Neuronal stem cell (in vitro differentiated cells): ENCODE results near the gene SMG1.
"Not testable (repeated sequence)": the region's sequence is repeated elsewhere in the genome, so short reads cannot be mapped to it uniquely, and the experiment has no call there.

Experiments
- DNase-seq: peaks from one replicate; pipeline ENCODE4 v3.0.0-alpha.2; 2013; ENCODE audit warnings: low spot score
- H2AFZ ChIP-seq: one replicate; pipeline ENCODE4 v1.6.1; 2013; ENCODE audit warnings: mild to moderate bottlenecking, low read length, inconsistent platforms
- H2AK5ac ChIP-seq: 2 replicates; pipeline ENCODE4 v1.6.1; 2013; ENCODE audit warnings: low read depth, mild to moderate bottlenecking, inconsistent platforms, low read length, moderate library complexity, mixed read lengths
- H2BK120ac ChIP-seq: 2 replicates; pipeline ENCODE4 v1.6.1; 2013; ENCODE audit warnings: low read depth, mild to moderate bottlenecking, inconsistent platforms, low read length, moderate library complexity, mixed read lengths
- H2BK12ac ChIP-seq: one replicate; pipeline ENCODE4 v1.6.1; 2013; ENCODE audit warnings: low read length, inconsistent platforms
- H2BK15ac ChIP-seq: 2 replicates; pipeline ENCODE4 v1.6.1; 2013; ENCODE audit warnings: mild to moderate bottlenecking, low read length, inconsistent platforms, mixed read lengths
- H2BK5ac ChIP-seq: one replicate; pipeline ENCODE4 v1.6.1; 2013; ENCODE audit warnings: inconsistent platforms, mild to moderate bottlenecking, low read length, moderate library complexity
- H3K14ac ChIP-seq: one replicate; pipeline ENCODE4 v1.6.1; 2013; ENCODE audit warnings: low read length, inconsistent platforms
- H3K18ac ChIP-seq: 2 replicates; pipeline ENCODE4 v1.6.1; 2013; ENCODE audit warnings: low read length, inconsistent platforms
- H3K23ac ChIP-seq: 2 replicates; pipeline ENCODE4 v1.6.1; 2013; ENCODE audit warnings: low read depth, mild to moderate bottlenecking, mixed read lengths, low read length, inconsistent platforms; ENCODE audit not compliant: poor library complexity
- H3K27ac ChIP-seq: replicated peaks from 3 replicates; pipeline ENCODE4 v1.5.1; 2013; ENCODE audit warnings: low read length, inconsistent platforms
- H3K27me3 ChIP-seq, 3 experiments: 2 replicates each; pipeline ENCODE4 v1.6.1; 2013; ENCODE audit warnings: low read length in 3 of 3, mild to moderate bottlenecking in 2 of 3, inconsistent platforms in 1 of 3, low read depth in 1 of 3, mixed read lengths in 1 of 3, moderate library complexity in 1 of 3; ENCODE audit not compliant: control insufficient read depth in 3 of 3, insufficient read depth in 3 of 3
- H3K36me3 ChIP-seq, 2 donors: replicated peaks in 1 of 2; 2 replicates each; pipeline ENCODE4 v1.6.1; 2013; ENCODE audit warnings: low read length in 2 of 2; ENCODE audit not compliant: control insufficient read depth in 2 of 2, insufficient read depth in 2 of 2
- H3K4ac ChIP-seq: 2 replicates; pipeline ENCODE4 v1.6.1; 2013; ENCODE audit warnings: inconsistent platforms, mild to moderate bottlenecking, low read length, moderate library complexity
- H3K4me1 ChIP-seq, 2 donors: 1 replicate in 1 of 2; 2 replicates in 1 of 2; pipeline ENCODE4 v1.6.1; 2013; ENCODE audit warnings: low read length in 2 of 2, low read depth in 1 of 2; ENCODE audit not compliant: control insufficient read depth in 2 of 2, insufficient read depth in 1 of 2
- H3K4me2 ChIP-seq: one replicate; pipeline ENCODE4 v1.6.1; 2013; ENCODE audit warnings: mild to moderate bottlenecking, low read length, inconsistent platforms; ENCODE audit not compliant: insufficient read depth, poor library complexity, severe bottlenecking
- H3K4me3 ChIP-seq, 2 donors: 2 replicates each; pipeline ENCODE4 v1.5.1; 2013; ENCODE audit warnings: low read length in 2 of 2, mild to moderate bottlenecking in 2 of 2, inconsistent platforms in 1 of 2, moderate library complexity in 1 of 2
- H3K79me1 ChIP-seq: one replicate; pipeline ENCODE4 v1.6.1; 2013; ENCODE audit warnings: low read depth, mild to moderate bottlenecking, inconsistent platforms, low read length, moderate library complexity
- H3K9ac ChIP-seq: one replicate; pipeline ENCODE4 v1.6.1; 2013; ENCODE audit warnings: mild to moderate bottlenecking, low read depth, low read length, inconsistent platforms; ENCODE audit not compliant: poor library complexity
- H3K9me3 ChIP-seq, 2 donors: replicated peaks in 1 of 2; 2 replicates each; pipeline versions ENCODE3 to v1.6.1; 2013; ENCODE audit warnings: low read length in 2 of 2, mild to moderate bottlenecking in 2 of 2, inconsistent platforms in 1 of 2, low read depth in 1 of 2, mixed read lengths in 1 of 2, moderate library complexity in 1 of 2; ENCODE audit not compliant: control insufficient read depth in 2 of 2, insufficient read depth in 1 of 2
- H4K8ac ChIP-seq: one replicate; pipeline ENCODE4 v1.6.1; 2013; ENCODE audit warnings: low read depth, mild to moderate bottlenecking, inconsistent platforms, low read length, moderate library complexity
- H4K91ac ChIP-seq: one replicate; pipeline ENCODE4 v1.6.1; 2013; ENCODE audit warnings: low read length, low read depth, mild to moderate bottlenecking, inconsistent platforms; ENCODE audit not compliant: poor library complexity
- WGBS, 2 donors: extraction: QIAGEN DNeasy Blood & Tissue Kit; methylation state at CpG; one replicate each; pipeline ENCODE4 v1.1.7; 2013; ENCODE audit warnings: missing lambda C conversion rate in 2 of 2, mixed read lengths in 1 of 2; ENCODE audit not compliant: insufficient read length in 2 of 2, insufficient replicate concordance in 1 of 2; ENCODE audit errors: extremely low coverage in 2 of 2; 5-methylcytosine and 5-hydroxymethylcytosine counted together

SMG1 gene

DNA sequence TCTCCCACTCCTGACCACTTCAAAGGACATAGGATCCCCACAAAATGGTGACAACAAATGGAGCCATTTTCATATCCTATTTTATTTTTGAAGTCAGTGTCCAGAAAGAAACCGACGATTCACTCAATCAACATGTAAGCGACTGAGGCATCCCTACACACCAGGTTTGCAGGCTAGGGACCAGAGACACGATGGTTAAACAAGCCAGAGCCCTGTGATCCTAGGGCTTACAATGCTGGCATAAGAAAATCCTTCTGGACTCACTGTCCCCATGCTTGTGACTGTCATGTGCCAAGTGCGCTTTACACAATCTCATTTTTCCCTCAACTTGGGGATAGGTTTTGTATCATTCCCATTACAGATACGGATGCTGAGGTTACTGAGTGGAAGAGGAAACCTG is 145.0 kb downstream of the SMG1 start:
- no CpG with 5 or more reads among the region's 6 CpGs for WGBS, 2 donors
- not testable (repeated sequence) for H3K4me3 ChIP-seq

DNA sequence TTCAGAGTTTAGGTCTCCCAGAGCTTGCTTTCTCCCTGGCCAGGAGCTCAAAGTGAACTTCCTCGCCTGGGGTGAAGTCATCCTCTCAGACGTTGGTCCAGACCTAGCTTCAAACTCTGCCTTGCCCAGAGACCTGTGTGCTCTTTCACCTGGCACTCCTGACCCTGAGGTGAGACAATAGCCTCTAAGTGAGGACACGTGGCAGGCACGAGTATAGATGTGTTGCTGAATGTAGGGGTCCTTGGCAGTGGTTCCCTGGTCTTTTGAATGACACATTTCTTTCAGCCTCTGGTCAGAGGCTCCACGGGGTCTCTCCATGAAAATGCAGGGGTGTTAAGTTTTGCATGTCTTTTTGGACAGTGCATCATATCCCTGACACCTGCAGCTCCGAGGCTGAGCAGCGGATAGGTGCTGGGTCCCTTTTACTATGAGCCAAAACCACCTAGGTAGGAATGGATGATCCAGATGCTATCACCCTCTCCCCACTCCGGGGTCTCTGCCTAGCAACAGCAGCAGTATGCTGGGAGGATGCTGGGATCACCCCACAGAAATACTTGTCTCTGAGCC is 145.7 kb downstream of the SMG1 start:
- H3K36me3 ChIP-seq: peaks cover 22 to 39% of the 10 kb centered on the region in 2 donors
- not testable (repeated sequence) for H3K18ac ChIP-seq, H3K4me1 ChIP-seq, H3K9ac ChIP-seq, H3K9me3 ChIP-seq, H3K4ac ChIP-seq, H2BK15ac ChIP-seq, H3K4me3 ChIP-seq, H3K14ac ChIP-seq, H3K27me3 ChIP-seq, H2BK12ac ChIP-seq, H3K79me1 ChIP-seq, H3K23ac ChIP-seq, DNase-seq, H2BK5ac ChIP-seq, H2BK120ac ChIP-seq, H4K91ac ChIP-seq, H3K4me2 ChIP-seq, H2AFZ ChIP-seq, H2AK5ac ChIP-seq, H3K27ac ChIP-seq, H4K8ac ChIP-seq
- no CpG with 5 or more reads among the region's 8 CpGs for WGBS, 2 donors

More for the DNA sequence above, 145.0 kb downstream of the SMG1 start:
- not testable (repeated sequence) for H2BK120ac ChIP-seq, H3K27me3 ChIP-seq, H4K91ac ChIP-seq, H3K18ac ChIP-seq, H4K8ac ChIP-seq, H3K4ac ChIP-seq, H3K14ac ChIP-seq, DNase-seq, H2BK5ac ChIP-seq, H2AFZ ChIP-seq, H3K9me3 ChIP-seq, H3K27ac ChIP-seq, H2BK15ac ChIP-seq, H3K79me1 ChIP-seq, H2BK12ac ChIP-seq, H3K4me1 ChIP-seq, H3K9ac ChIP-seq, H3K23ac ChIP-seq, H2AK5ac ChIP-seq, H3K4me2 ChIP-seq
- peaks cover 29 to 46% of the 10 kb centered on the region in 2 donors for H3K36me3 ChIP-seq

DNA sequence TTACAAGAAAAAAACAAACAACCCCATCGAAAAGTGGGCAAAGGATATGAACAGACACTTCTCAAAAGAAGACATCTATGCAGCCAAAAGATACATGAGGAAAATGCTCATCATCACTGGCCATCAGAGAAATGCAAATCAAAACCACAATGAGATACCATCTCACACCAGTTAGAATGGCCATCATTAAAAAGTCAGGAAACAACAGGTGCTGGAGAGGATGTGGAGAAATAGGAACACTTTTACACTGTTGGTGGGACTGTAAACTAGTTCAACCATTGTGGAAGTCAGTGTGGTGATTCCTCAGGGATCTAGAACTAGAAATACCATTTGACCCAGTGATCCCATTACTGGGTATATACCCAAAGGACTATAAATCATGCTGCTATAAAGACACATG is 148.5 kb downstream of the SMG1 start:
- not testable (repeated sequence) for DNase-seq, H3K4ac ChIP-seq, H4K8ac ChIP-seq, H2AFZ ChIP-seq, H4K91ac ChIP-seq, H3K23ac ChIP-seq, H3K27ac ChIP-seq, H3K18ac ChIP-seq, H2BK15ac ChIP-seq, H3K79me1 ChIP-seq, H2BK120ac ChIP-seq, H3K4me2 ChIP-seq, H2BK12ac ChIP-seq, H2BK5ac ChIP-seq, H3K14ac ChIP-seq, H3K27me3 ChIP-seq, H3K4me3 ChIP-seq, H3K4me1 ChIP-seq, H2AK5ac ChIP-seq, H3K9me3 ChIP-seq, H3K9ac ChIP-seq
- H3K36me3 ChIP-seq: peaks cover under 1 to 10% of the 10 kb centered on the region in 2 donors
- WGBS, 2 donors: no CpG with 5 or more reads among the region's 1 CpG

DNA sequence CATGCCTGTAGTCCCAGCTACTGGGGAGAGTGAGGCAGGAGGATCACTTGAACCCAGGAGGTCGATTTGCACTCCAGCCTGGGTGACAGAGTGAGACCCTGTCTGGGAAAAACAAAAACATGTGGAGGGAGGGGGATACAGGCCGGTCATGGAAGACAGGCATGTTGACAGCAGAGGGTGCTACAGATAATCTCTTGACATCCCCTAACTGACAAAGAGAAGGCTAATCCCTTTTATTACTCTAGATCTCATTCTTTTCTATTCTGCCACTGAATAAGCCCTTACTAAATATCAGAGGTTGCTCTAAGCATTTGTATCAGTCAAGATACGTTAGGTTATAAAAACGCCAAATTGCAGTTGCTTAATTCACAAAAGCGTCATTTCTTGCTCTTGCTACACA is 149.9 kb downstream of the SMG1 start:
- H3K4me1 ChIP-seq, H3K23ac ChIP-seq, H3K27ac ChIP-seq, H2AFZ ChIP-seq, H2BK5ac ChIP-seq, H3K36me3 ChIP-seq, H3K79me1 ChIP-seq, H3K9me3 ChIP-seq, H3K27me3 ChIP-seq, H3K4ac ChIP-seq, H4K8ac ChIP-seq, H2BK120ac ChIP-seq, H2AK5ac ChIP-seq, H2BK15ac ChIP-seq, DNase-seq, H2BK12ac ChIP-seq, H3K18ac ChIP-seq, H3K9ac ChIP-seq, H3K4me3 ChIP-seq, H3K14ac ChIP-seq, H3K4me2 ChIP-seq, H4K91ac ChIP-seq: not testable (repeated sequence)
- whole genome bisulfite sequencing, 2 donors: no CpG with 5 or more reads among the region's 5 CpGs
